ENCODE measurements around the gene PHYH.

- TF ChIP-seq, protein P1, sequence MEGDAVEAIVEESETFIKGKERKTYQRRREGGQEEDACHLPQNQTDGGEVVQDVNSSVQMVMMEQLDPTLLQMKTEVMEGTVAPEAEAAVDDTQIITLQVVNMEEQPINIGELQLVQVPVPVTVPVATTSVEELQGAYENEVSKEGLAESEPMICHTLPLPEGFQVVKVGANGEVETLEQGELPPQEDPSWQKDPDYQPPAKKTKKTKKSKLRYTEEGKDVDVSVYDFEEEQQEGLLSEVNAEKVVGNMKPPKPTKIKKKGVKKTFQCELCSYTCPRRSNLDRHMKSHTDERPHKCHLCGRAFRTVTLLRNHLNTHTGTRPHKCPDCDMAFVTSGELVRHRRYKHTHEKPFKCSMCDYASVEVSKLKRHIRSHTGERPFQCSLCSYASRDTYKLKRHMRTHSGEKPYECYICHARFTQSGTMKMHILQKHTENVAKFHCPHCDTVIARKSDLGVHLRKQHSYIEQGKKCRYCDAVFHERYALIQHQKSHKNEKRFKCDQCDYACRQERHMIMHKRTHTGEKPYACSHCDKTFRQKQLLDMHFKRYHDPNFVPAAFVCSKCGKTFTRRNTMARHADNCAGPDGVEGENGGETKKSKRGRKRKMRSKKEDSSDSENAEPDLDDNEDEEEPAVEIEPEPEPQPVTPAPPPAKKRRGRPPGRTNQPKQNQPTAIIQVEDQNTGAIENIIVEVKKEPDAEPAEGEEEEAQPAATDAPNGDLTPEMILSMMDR (IDR thresholded peaks at IDR 0.05): no peak
- TF ChIP-seq POLR2AphosphoS5 (IDR thresholded peaks at IDR 0.05): no peak
Observed at GRCh38 chr10:13346283-13347042, 46.6 kb upstream of the PHYH start.
